ENCODE results near the gene DHX29.
"Not testable (repeated sequence)": the region's sequence is repeated elsewhere in the genome, so short reads cannot be mapped to it uniquely, and the experiment has no call there.

Gene DHX29

DNA sequence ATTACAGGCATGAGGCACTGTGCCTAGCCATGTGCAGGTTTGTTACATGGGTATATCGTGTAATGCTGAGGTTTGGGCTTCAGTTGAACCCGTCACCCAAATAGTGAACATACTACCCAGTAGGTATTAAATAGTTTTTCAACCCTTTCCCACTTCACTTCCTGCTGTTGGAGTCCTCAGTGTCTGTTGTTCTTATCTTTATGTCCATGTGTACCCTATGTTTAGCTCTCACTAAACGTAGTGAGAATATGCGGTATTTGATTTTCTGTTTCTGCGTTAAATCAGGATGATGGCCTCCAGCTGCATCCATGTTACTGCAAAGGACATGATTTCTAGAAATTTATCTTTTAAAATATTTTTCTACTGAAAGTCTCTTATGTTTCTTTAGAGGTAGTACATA, 18.1 kb upstream of the DHX29 start:
- no peak overlapping the region for H3K27ac ChIP-seq
- TF ChIP-seq, protein P1, sequence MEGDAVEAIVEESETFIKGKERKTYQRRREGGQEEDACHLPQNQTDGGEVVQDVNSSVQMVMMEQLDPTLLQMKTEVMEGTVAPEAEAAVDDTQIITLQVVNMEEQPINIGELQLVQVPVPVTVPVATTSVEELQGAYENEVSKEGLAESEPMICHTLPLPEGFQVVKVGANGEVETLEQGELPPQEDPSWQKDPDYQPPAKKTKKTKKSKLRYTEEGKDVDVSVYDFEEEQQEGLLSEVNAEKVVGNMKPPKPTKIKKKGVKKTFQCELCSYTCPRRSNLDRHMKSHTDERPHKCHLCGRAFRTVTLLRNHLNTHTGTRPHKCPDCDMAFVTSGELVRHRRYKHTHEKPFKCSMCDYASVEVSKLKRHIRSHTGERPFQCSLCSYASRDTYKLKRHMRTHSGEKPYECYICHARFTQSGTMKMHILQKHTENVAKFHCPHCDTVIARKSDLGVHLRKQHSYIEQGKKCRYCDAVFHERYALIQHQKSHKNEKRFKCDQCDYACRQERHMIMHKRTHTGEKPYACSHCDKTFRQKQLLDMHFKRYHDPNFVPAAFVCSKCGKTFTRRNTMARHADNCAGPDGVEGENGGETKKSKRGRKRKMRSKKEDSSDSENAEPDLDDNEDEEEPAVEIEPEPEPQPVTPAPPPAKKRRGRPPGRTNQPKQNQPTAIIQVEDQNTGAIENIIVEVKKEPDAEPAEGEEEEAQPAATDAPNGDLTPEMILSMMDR (conservative IDR thresholded peaks at IDR 0.05), result no peak

DNA sequence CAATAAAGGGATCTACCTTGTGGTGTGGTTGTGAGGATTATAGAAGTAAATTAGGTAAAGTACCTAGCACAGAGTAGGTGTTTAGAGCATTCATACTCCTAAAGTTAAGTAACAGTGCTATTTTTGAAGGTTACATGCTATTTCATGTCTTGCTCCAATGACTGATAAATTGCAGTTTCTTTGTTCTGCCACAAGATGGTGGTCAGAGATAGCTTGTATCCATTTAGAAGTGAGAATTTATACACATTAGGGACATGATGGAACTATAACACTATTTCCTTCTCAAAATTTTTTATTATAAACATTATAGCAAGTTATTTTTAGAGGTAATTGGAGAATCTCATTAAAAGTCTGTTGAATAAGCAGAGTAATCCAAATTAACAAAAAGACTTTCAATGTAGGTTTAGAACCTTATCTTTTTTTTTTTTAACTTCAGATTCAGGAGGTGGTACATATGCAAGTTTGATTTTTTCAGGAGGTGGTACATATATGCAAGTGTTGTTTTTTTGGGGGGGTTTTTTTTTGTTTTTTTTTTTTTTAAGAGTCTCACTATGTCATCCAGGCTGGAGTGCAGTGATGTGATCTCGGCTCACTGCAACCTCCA, 17.4 kb upstream of the DHX29 start:
- no peak overlapping the region for H3K27ac ChIP-seq
- TF ChIP-seq, protein P1 (conservative IDR thresholded peaks at IDR 0.05), result peak; percentile 79

- no peak overlapping the region for H3K27ac ChIP-seq
- TF ChIP-seq, protein P1 (conservative IDR thresholded peaks at IDR 0.05), result no peak
Observed at GRCh38 chr5:55324006-55324405, 16.5 kb upstream of the DHX29 start.

DNA sequence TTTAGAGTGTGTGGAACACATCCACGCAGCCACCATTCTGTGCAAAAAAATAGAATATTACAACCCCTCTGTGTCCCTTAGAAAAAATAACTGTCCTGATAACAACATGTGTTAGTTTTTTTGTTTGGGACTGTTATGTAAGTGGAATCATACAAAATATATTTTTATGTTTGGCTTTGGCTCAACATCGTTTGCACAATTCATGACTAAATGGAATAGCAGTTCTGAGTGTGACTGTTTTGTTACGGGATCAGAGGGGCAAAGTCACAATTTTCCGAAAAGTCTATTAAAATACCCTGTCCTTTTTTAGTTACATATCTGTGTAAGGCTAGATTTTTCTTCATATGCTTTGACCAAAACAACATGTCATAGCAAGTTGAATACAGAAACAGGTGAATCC, 13.1 kb upstream of the DHX29 start:
- TF ChIP-seq, protein P1 (conservative IDR thresholded peaks at IDR 0.05), result no peak
- H3K27ac ChIP-seq, result no peak overlapping the region

GRCh38 chr5:55319491-55319890, 12.0 kb upstream of the DHX29 start:
- H3K27ac ChIP-seq, result no peak overlapping the region
- TF ChIP-seq, protein P1 (conservative IDR thresholded peaks at IDR 0.05), result no peak

DNA sequence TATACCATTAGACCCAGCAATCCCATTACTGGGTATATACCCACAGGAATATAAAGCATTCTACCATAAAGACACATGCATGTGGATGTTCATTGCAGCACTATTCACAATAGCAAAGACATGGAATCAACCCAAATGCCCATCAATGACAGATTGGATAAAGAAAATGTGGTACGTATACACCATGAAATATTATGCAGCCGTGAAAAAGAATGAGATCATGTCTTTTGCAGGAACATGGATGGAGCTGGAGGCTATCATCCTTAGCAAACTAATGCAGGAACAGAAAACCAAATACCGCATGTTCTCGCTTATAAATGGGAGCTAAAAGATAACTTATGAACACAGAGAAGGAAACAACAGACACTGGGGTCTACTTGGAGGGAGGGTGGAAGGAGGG, 10.7 kb upstream of the DHX29 start:
- H3K27ac ChIP-seq, result not testable (repeated sequence)

- TF ChIP-seq, protein P1 (conservative IDR thresholded peaks at IDR 0.05), result no peak
- no peak overlapping the region for H3K27ac ChIP-seq
Observed at GRCh38 chr5:55316837-55317236, 9.3 kb upstream of the DHX29 start.

- TF ChIP-seq, protein P1 (conservative IDR thresholded peaks at IDR 0.05), result no peak
- no peak overlapping the region for H3K27ac ChIP-seq
Observed at GRCh38 chr5:55316289-55316688, 8.8 kb upstream of the DHX29 start.
